GM19372 (cell line): ENCODE results near the gene EPS15.
"Not testable (repeated sequence)": the region's sequence is repeated elsewhere in the genome, so short reads cannot be mapped to it uniquely, and the experiment has no call there.

Source experiments
- ATAC-seq: cut with Tn5 transposase; IDR thresholded peaks from one replicate; pipeline ENCODE4 v1.9.1; 2021; ENCODE audit warnings: mild to moderate bottlenecking, low read depth, moderate library complexity; ENCODE audit not compliant: unreplicated experiment

EPS15 gene

DNA sequence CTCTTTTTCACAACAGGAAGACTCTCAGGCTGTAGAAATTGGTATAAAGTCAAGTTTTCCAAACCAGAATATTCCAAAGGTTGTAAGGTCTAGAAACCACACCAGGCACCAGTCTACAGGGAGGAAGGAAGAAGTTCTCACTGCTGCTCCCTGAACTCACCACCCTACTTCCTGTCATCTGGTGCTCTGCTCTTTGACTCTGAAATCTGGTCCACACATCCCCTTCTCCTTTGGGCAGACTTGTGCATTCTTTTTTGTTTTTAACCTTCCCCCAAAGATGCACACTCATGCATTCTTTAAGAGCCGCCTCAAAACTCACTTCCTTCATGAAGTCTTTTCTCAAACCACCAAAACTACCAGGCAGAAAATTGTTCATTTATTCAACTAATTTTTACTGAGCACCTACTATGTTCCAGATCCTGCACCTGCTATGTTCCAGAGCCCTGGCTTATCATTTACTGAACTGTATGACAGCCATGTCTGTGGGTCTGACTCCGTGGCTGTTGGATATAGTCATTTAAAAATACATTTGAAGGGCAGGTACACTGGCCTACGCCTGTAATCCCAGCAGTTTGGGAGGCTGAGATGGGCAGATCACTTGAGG lies 30.1 kb upstream of the EPS15 start:
- ATAC-seq = no peak

DNA sequence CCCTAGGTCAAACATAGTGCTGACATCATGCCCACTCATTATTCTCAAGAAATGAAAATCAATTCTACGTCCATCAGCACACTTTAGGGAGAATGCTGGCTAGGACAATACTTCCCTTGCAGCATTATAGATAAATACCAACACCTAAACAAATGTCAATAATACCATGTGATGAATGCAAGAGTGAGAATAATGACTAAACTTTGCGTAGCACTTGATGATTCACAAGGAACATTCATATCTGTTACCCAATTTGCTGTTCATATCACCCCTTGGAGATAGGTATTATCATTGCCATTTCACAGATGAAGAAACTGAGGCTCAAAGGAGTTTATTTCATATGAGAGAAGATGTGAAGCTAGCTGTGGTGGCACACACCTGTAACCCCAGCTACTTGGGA lies 24.8 kb upstream of the EPS15 start:
- ATAC-seq = no peak

DNA sequence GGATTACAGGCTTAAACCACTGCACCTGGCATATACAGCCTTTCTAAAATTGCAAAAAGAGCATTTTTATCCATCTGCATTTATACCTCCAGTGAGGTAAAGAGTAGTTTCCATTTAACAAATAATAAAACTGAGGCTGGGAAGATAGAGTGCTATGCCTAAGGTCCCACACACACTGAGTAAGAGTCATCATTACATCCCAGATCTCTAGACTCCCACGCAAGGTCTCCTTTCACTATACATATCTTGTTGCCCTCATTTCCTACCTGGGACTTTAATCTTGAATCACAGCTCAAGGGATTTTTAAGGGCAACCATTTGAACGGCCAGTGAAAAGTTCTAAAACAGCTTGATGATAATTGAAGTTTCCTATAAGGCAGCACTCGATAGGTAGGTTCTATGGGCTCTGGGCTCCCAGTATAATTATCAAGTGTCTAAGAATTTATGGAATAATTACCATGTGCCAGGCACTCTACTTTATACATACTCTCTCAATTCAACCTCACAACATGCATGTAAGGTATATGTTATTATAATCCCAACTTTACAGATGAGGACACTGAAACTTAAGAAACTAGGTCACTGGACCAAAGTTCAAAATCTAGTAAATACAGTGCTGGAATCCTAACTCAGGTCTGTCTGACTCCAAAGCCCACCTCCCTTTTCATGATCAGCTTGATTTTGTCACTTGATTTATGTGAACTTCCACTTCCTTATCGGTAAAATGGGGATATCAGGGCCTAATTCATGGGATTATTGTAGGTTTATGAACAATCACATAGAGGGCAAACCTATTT lies 23.3 kb upstream of the EPS15 start:
- no peak for ATAC-seq

DNA sequence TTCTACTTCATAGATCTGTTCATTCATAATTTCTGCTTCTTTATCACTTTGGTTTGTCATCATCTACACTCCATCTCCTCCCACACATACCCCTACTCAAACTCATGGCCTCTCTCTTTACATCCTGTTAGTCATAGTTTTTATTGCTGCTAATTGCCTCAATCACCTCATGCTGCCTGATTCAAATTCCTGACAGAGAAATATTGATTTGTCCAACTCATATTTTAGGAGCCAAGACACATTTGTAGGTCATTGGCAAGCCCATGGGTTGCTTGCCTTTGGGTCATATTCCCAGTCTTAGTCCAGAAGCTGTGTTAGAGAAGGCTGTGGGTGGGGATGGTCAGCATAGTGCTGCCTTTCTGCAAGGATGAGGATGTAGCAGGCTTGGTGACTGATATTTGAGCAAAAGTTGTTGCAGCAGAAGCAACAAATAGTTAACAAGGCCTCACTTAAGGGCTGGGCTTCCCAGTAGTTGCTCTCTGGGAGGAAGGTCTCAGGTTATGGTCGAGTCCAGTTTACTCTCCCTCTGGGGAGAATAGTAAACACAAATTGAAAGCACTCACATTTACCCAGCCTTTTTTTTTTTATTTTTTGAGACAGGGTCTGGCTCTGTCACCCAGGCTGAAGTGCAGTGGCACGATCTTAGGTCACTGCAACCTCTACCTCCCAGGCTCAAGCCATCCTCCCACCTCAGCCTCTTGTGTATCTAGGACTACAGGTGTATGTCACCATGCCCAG lies 22.4 kb upstream of the EPS15 start:
- ATAC-seq = no peak

DNA sequence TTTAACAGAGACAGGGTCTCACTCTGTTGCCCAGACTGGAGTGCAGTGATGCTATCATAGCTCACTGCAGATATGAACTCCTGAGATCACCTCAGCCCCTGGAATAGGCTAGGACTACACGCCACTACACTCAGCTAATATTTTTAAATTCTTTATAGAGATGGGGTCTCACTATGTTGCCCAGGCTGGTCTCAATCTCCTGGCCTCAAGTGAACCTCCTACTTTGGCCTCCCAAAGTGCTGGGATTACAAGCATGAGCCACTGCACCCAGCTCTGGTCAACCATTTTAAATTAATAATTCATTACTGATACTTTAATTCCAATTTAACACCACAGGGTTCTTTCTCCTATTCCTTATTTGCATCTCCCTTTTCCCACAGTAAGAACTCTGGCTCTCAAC lies 18.5 kb upstream of the EPS15 start:
- ATAC-seq = no peak

DNA sequence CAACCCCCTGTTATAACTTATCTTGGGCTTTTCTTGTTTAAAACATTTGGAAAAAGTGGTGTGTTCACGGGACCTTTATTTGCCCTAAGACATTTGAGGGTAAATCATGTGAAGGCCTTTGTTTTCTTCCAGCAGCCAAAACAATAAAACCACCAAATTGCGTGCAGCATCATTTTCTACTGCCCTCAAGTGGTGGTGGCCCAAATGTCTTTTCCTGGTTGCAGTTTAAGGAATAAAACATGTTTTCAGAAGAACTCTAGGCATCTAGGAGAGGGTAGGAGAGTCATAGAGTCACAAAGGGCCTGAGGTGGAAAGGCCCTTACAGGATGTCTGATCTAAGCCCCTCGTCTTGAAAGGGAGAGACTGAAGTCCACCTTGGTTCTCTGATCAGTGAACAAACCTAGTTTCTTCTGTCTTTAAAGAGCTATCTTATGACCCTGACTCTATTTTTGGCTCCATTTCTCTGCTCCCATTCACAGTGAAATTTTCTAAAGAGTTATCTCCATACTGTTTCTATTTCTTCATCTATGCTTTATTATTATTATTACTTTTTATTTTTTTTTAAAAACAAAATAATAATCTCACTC lies 16.0 kb upstream of the EPS15 start:
- no peak for ATAC-seq

DNA sequence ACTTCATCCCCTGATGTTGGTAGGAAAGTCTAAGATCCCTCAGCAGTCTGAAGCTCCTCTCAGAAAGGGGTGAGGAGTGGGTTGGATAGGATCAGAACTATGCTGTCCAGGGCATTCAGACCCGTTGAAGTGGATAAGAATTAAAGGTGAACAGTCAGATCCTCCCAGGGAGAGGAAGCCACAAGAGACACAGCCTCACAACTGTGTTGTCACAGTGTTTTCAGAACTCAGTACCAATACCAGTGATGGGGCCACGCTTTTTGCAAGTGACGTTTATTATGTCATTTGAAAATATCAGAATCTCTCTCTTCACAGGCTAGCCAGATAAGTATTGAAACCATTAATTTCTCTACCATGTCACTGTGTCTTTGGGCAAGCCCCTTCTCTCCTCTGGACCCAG lies 15.4 kb upstream of the EPS15 start:
- no peak for ATAC-seq

DNA sequence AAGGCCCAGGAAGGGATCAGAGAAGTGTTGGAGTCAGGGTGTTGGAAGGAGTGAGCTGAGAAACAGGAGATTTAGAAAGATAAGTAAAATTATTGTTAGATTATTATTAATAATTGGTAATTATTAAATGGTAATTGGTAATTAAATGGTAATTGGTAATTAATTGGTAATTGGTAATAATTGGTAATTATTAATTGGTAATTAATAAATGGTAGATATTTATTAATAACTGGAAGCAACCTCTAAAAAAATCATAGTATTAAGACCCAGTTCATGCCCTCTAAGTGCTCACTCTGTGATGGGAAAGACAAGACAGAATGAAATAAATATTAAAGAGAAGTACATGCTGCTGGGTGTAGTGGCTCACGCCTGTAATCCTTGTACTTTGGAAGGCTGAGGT lies 13.8 kb upstream of the EPS15 start:
- ATAC-seq = no peak

DNA sequence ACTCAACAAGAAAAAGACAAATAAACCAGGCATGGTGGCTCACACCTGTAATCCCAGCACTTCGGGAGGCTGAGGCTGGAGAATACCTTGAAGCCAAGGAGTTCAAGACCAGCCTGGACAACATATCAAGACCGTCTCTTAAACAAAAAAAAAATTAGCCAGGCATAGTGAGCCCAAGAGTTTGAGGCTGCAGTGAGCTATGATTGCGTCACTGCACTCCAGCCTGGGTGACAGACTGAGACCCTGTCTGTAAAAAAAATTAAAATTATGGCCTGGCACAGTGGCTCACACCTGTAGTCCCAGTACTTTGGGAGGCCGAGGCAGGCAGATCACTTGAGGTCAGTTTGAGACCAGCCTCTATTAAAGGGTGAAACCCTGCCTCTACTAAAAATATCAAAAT lies 11.4 kb upstream of the EPS15 start:
- ATAC-seq = not testable (repeated sequence)

DNA sequence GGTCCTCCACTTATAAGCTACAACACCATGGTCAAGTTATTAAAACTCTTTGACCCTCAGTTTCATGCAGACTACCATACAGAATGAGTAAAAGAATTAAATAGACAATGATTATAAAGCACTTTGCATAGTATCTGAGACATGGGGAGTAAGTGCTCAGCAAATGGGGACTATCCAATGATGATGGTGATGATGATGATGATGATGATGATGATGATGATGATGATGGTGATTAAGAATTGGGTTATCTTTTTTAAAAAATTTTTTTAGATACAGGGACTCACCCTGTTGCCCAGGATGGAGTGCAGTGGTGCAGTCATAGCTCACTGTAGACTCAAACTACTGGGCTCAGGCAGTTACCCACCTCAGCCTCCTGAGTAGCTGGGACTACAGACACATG lies 8.1 kb upstream of the EPS15 start:
- no peak for ATAC-seq

DNA sequence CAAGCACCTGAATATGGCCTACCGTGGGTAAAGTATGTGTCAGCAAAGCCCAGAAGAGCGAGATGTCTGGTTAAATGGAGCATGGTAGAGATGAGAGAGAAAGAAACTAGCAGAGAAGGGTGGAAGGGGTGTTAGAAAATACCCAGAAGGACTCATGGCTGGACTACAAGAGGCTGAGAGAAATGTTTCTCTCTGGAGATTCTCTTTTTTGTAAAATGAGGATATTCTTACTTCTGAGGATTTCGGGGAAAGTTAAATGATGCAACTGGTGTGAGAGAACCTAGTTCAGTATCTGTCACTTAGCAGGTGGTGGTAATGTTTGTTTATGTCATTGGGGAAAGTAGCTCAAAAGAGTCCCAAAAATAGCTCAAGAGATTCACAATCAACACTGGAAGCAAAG lies 7.2 kb upstream of the EPS15 start:
- ATAC-seq = no peak

DNA sequence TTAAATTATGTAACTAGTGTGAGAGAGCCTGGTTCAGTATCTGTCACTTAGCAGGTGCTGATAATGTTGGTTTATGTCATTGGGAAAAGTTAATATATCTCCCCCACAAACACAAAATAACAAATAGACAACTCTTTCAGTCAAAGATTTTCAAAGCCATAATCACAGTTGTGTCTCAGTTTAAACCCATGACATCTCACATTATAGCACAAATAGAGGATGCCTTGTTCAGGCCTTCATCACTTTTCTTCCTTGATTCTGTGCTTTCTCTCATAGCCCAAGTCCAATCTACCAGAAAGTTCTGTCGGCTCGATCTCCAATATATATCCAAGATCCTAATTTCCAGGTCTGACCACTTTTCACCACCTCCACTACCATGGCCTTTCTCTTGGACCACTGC lies 6.2 kb upstream of the EPS15 start:
- no peak for ATAC-seq

DNA sequence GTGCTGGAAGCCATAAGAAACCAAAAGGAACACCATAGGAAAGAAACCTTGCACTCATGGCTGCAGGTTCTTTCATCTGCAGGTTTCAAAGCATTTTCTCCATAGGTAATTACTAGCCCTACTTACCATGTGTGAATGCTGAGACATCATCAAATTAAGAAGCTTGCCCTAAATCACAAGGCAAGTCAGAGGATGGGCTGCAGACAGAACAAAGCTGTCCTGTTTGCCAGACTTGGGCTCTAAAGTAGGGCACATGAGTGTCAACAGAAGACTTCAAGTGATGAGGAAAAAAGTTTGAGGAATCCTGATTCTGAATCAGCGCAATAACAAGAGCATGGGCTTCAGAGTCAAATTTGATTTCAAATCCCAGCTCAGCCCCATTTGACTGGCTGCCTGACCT lies 5.8 kb upstream of the EPS15 start:
- ATAC-seq = no peak

DNA sequence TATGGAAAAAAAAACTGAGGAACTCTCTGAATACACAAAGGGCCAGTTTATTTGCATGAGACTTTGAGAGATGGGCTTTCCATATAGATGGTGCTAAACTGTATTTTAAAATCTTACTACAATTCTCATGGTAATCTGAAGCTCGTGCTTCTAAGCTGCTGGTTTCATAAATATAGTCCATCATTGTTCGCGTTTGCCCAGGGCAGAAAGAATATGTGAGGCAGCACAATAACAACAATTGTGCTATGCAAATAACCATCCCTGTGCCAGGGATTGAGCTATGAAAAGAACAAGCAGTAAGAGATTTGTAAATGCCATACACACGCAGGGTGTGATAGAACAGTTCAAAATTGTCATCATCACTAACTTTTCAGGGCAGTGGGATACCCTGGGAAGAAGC lies 4.9 kb upstream of the EPS15 start:
- no peak for ATAC-seq

DNA sequence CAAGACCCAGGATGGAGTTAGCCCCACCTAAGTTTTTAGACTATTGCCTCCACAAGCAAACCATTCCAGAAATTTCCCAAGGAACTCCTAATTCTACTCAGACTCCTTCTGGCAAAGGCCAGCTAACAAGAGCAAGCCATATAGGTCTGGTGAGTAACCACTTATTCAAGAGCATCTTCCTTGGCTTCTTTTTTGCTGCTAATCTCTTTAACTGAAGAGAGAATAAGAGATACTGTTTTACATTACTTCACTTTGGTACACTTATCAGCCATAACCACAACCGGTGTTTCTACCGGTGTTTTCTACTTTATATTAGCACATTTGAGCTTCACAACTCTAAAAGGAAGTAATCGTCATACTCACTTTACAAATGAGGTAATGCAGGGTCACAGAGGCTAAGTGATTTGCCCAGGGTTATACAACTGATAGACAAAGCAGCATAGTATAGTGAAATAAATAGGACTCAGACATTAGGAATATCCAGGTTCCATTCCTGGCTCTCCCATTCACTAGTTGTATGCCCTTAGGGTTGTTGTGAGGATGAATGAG lies 1.7 kb upstream of the EPS15 start:
- ATAC-seq = no peak

DNA sequence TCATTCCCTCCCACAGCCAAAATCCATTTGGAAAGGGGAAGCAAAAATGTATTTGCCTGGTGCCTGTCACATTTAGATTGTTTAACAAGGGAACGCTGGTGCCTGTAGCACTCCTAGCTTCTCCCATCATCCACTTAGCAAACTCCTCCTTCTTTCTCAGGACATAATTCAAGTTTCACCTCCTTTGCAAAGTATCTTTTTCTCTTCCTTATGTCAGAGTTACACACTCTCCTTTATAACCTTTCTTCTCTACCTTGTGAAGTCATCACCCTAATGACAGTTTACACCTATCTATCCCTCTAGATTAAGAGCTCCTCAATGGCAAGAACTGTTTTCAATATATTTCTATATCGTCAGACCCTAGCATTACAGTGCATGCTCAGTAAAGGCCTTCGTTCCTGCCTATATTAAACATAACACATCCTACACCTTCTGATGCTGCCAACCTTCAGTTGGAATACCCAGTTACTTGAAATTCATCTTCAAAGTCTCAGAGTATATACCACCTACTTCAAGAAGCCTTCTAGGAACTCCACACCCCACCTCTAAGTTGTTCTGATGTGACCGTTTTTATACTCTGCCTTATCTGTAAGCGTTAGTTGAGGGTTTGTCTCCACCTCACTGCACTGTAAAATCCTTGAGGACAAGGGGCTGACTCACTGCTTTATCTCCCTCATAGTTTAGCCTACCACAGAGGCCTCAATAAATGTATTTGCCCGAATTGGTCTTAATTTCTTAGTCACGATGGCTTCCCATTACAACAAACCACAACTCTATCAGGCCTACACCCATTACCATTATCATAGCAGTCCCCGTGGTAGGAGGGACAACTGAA lies 1.0 kb upstream of the EPS15 start:
- no peak for ATAC-seq

DNA sequence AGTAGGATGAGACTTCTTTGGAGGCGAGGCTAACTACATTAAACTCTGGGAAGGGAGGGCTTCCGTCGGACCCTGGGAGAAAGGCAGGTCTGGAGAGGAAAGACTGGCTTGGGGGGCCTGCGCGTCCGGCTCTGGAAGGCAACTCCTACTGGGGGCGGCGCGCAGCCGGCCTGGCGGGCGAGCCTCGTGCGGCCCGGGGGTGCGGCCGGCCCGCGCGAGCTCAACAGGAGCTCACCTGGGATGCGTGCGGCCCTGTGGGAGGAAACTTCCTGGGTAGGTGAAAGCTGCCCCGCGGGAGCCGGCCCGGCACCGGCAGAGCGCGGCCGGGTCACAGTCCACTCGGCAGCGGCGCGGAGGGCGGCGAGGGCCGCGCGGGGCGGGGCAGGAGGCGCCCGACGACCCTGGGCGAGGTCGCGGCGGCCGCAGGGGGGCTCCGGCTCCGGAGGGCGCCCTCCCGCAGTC lies 449 bp downstream of the EPS15 start:
- ATAC-seq = peak; percentile 38

DNA sequence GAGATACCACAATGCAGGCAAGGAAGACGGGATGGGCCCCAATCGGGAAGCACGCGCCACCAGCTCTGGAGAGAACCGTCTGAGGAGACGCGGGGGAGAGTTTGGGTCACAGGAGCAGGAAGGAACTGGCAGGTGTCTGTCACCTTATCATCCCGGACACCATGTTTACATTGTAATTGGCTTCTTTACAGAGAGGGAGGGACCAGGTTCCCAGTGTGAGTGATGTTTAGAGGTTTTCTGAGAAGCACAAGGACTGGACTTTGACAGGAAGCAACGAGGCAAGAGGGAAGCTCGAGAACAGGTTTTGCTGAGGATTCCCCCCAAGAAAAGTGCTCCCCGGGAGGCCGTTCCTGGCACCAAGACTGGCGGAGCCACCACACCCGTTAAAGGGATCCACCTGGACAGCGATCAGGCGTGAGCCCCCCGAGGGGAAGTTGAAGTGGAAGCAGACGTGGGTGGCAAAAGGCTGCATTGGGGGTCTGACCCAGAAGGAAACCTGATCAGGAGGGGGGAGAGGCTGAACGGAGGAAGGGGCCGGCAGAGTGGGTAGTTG lies 957 bp downstream of the EPS15 start:
- ATAC-seq = peak; percentile 10

DNA sequence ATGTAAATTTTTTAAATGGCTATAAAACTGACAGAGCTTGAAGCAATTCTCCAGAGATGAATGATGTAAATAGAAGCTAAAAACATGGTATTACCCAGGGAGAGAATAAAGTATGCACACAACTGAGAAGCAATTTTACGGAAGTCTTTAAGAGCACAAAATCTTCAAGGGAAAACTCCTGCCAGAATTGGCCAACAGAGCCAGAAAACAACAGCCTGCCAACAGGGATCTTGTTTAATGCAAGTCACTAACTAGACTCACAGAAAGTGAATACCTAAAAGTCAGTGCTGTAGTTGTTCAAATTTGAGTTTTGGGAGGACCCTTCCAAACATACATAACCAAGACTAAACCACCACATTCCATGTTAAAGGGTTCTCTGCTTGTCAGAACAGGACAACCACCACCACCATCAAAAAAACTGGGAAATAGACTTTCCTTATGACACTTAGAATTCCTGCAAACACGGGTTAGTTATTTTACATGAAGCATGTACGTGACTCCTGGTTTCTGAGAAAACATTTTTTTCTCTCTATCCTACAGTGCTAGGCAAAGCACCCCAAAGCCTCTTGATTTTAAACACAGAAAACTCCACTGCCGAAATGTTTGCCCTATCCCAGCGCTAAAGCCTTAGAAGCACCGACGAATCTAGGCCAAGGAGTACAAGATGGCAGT lies 1.6 kb downstream of the EPS15 start:
- no peak for ATAC-seq
